Measurements from ENCODE around the gene DCDC2.

DCDC2 gene

GRCh38 chr6:24323632-24324337 lies 34.1 kb downstream of the DCDC2 start:
- TF ChIP-seq CTCF (IDR thresholded peaks at IDR 0.05): no peak

- no peak for TF ChIP-seq CTCF (IDR thresholded peaks at IDR 0.05)
Observed at GRCh38 chr6:24322924-24323323, 34.9 kb downstream of the DCDC2 start.

- TF ChIP-seq CTCF (IDR thresholded peaks at IDR 0.05): no peak
Observed at GRCh38 chr6:24321538-24322162, 36.2 kb downstream of the DCDC2 start.

GRCh38 chr6:24313251-24314141 lies 44.4 kb downstream of the DCDC2 start:
- no peak for TF ChIP-seq CTCF (IDR thresholded peaks at IDR 0.05)

GRCh38 chr6:24307881-24308280 lies 50.0 kb downstream of the DCDC2 start:
- no peak for TF ChIP-seq CTCF (IDR thresholded peaks at IDR 0.05)

GRCh38 chr6:24306936-24307335 lies 50.9 kb downstream of the DCDC2 start:
- no peak for TF ChIP-seq CTCF (IDR thresholded peaks at IDR 0.05)

GRCh38 chr6:24306038-24306437 lies 51.8 kb downstream of the DCDC2 start:
- no peak for TF ChIP-seq CTCF (IDR thresholded peaks at IDR 0.05)

All from LNCAP (cell line).